K562 (cell line): ENCODE results near the gene NFKB2. TPM values are rescaled to one million over a fixed set of nuclear protein-coding genes. Genes with fewer than 3 reads are reported as not detected.

Experiments
- BCOR ChIP-seq: fragments of 450-650 bp; IDR thresholded peaks from 2 replicates; pipeline ENCODE4 v1.6.1; 2016
- CXXC5 ChIP-seq: fragments of 250-450 bp; sonication (Bioruptor Pico); IDR thresholded peaks from 2 replicates; pipeline ENCODE4 v1.8.0; 2022; ENCODE audit warnings: inconsistent platforms, mild to moderate bottlenecking, moderate library complexity
- E2F1 ChIP-seq: sonication (generic); formaldehyde crosslinking; IDR thresholded peaks from 2 replicates; pipeline ENCODE4 v1.8.1; 2023; ENCODE audit warnings: mild to moderate bottlenecking, missing genetic modification reagents, moderate library complexity
- ETV5 ChIP-seq: sonication (generic); formaldehyde crosslinking; IDR thresholded peaks from 2 replicates; pipeline ENCODE4 v1.4.0; 2020; ENCODE audit warnings: low read depth, mild to moderate bottlenecking, missing genetic modification reagents
- MLLT1 ChIP-seq, 2 experiments: fragments of 450-650 bp; IDR thresholded peaks; 2 replicates each; pipeline ENCODE4 v1.6.1; 2016
- RBM34 ChIP-seq: fragments of 200-400 bp; formaldehyde crosslinking; IDR thresholded peaks from 2 replicates; pipeline ENCODE4 v1.6.1; 2018; ENCODE audit warnings: low read length, borderline replicate concordance; ENCODE audit not compliant: insufficient read depth
- REST ChIP-seq, 2 experiments: fragments of 450-650 bp; formaldehyde crosslinking in 1 of 2; IDR thresholded peaks; 2 replicates each; pipeline versions ENCODE4 v1.4.0 to v1.6.1; 2014 to 2020; ENCODE audit warnings: mild to moderate bottlenecking in 2 of 2, borderline replicate concordance in 1 of 2, low read depth in 1 of 2
- RHOXF2B ChIP-seq: fragments of 250-450 bp; sonication (Bioruptor Pico); conservative IDR thresholded peaks from 2 replicates; pipeline ENCODE4 v1.5.1; 2021
- SMARCA4 ChIP-seq: fragments of 450-650 bp; IDR thresholded peaks from 2 replicates; pipeline ENCODE4 v1.6.1; 2016
- TARDBP ChIP-seq: fragments of 450-650 bp; IDR thresholded peaks from 2 replicates; pipeline ENCODE4 v1.6.1; 2016
- TCF3 ChIP-seq: sonication (generic); formaldehyde crosslinking; IDR thresholded peaks from 2 replicates; pipeline ENCODE4 v1.4.0; 2020; ENCODE audit warnings: mild to moderate bottlenecking, missing genetic modification reagents
- TFAM ChIP-seq: fragments of 250-450 bp; sonication (Bioruptor Pico); conservative IDR thresholded peaks from 2 replicates; pipeline ENCODE4 v1.5.0; 2021; ENCODE audit warnings: mild to moderate bottlenecking, moderate library complexity
- TSC22D4 ChIP-seq: fragments of 450-650 bp; IDR thresholded peaks from 2 replicates; pipeline ENCODE4 v1.6.1; 2016; ENCODE audit warnings: missing genetic modification characterization, missing biosample characterization, control low read depth
- XRCC3 ChIP-seq: fragments of 450-650 bp; IDR thresholded peaks from 2 replicates; pipeline ENCODE4 v1.6.1; 2017; ENCODE audit warnings: mild to moderate bottlenecking, moderate library complexity
- ZBTB33 ChIP-seq: sonication (generic); formaldehyde crosslinking; IDR thresholded peaks from 2 replicates; pipeline ENCODE4 v1.8.1; 2023; ENCODE audit warnings: mild to moderate bottlenecking, missing genetic modification reagents
- polyA plus RNA-seq, 8 experiments: library from polyadenylated mRNA; depleted of rRNA in 4 of 8; stranded (reverse) in 5 of 8; unstranded in 3 of 8; fragments of >200 nt; fragmentation: Nextera tagmentation in 2 of 8; fragmentation: Illumina TruSeq in 1 of 8; extraction: Ambion mirVana in 2 of 8; extraction: Trizol in 1 of 8; gene quantifications; 2 replicates each; pipeline versions ENCODE4 v1.2.1 to v1.2.3, GENCODE V29; 2011 to 2014; ENCODE audit warnings: inconsistent platforms in 1 of 8, missing spikeins in 1 of 8
- total RNA-seq, 7 experiments: library from RNA; depleted of rRNA in 6 of 7; stranded (reverse); fragments of >200 nt in 6 of 7; fragmentation: Illumina TruSeq in 2 of 7; extraction: Trizol in 2 of 7; gene quantifications; 2 replicates each; pipeline versions ENCODE4 v1.2.1 to v1.2.3, GENCODE V29; 2011 to 2021; ENCODE audit warnings: low replicate concordance in 1 of 7

Gene NFKB2
- total and polyA plus RNA-seq, 9 of the 15 experiments (the other 6 are each of a cell fraction or from before 2014, with no cell fraction given) = 0.07 to 20.3 (median 7.9) TPM

GRCh38 chr10:102399217-102400021, 3.9 kb downstream of the NFKB2 start (continued):
- TF ChIP-seq RBM34 (no peak), TCF3 (peak; percentile 42; the same call in 1 of the 2 replicates), MLLT1 (IDR thresholded peaks at IDR 0.05) (0 out of 4 replicates have a peak, but pooled peaks of 1 of the 2 experiments have one; percentile 21), ZBTB33 (CRISPR knock-in tag) (peak; percentile 56; the same call in 1 of the 2 replicates), TSC22D4 (tag) (no peak), CXXC5 (CRISPR knock-in tag) (peak; percentile 91), SMARCA4 (no peak), ETV5 (CRISPR knock-in tag) (peak; percentile 72), TARDBP (no peak), REST (IDR thresholded peaks at IDR 0.05; ENCODE audit: borderline replicate concordance) (peak; percentile 82), REST (CRISPR knock-in tag; IDR thresholded peaks at IDR 0.05; ENCODE audit: low read depth) (0 out of 2 replicates have a peak, but pooled peaks have one; percentile 31), BCOR (0 out of 2 replicates have a peak, but pooled peaks have one; percentile 37), XRCC3 (no peak), E2F1 (CRISPR knock-in tag) (no peak), RHOXF2B (CRISPR knock-in tag) (no peak), TFAM (CRISPR knock-in tag) (no peak)
